Measurements from ENCODE around the gene KIAA0232.

DNA sequence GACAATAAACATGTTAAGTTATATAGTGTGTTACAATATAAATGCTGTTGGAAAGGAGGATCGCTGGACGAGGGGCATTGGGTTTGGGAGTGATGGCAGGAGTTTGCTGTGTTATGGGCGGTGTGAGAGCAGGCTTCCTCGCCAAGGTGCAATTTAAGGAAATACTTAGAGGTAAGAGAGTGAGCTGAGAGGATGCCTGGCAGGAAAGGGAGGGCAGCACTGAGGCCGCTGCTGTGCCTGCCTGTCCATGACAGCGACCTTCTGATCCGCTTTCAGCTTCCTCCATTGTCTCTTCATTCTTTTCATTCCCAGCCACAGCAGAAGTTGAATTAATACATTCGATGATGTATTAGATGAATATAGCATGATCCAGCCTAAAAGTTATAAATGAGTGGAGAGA lies 85.9 kb downstream of the KIAA0232 start:
- TF ChIP-seq, protein P1, sequence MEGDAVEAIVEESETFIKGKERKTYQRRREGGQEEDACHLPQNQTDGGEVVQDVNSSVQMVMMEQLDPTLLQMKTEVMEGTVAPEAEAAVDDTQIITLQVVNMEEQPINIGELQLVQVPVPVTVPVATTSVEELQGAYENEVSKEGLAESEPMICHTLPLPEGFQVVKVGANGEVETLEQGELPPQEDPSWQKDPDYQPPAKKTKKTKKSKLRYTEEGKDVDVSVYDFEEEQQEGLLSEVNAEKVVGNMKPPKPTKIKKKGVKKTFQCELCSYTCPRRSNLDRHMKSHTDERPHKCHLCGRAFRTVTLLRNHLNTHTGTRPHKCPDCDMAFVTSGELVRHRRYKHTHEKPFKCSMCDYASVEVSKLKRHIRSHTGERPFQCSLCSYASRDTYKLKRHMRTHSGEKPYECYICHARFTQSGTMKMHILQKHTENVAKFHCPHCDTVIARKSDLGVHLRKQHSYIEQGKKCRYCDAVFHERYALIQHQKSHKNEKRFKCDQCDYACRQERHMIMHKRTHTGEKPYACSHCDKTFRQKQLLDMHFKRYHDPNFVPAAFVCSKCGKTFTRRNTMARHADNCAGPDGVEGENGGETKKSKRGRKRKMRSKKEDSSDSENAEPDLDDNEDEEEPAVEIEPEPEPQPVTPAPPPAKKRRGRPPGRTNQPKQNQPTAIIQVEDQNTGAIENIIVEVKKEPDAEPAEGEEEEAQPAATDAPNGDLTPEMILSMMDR (IDR thresholded peaks at IDR 0.05) = no peak
- TF ChIP-seq POLR2A (IDR thresholded peaks at IDR 0.05) (no peak), EP300 (IDR thresholded peaks at IDR 0.05) (no peak)

Data from gastroesophageal sphincter (tissue), 3 donors.